Spleen (tissue), 7 donors: ENCODE results near the gene AP1AR.

Source experiments
- POLR2A ChIP-seq, 3 donors: fragments of 450-650 bp; IDR thresholded peaks; one replicate each; pipeline ENCODE4 v1.5.1; 2017; ENCODE audit warnings: antibody characterized with exemption in 3 of 3, mild to moderate bottlenecking in 1 of 3
- TF ChIP-seq, protein P1 (sequence below), 11 experiments: fragments of 200-600 bp in 7 of 11; fragments of 450-650 bp in 4 of 11; sonication (generic) in 4 of 11; IDR thresholded peaks in 8 of 11; conservative IDR thresholded peaks in 3 of 11; 1 replicate in 7 of 11; 2 replicates in 4 of 11; pipeline versions ENCODE4 v1.4.0 to v1.8.0; 2016 to 2021; ENCODE audit warnings: antibody characterized with exemption in 11 of 11, inconsistent platforms in 4 of 11, mild to moderate bottlenecking in 1 of 11
- donor health status: DM: no; HTN: no; CAD: no; lungs with moderate emphysema.
- donor health status: DM: no; HTN: no; CAD: no.
- donor health status: DM: no; HTN: no; CAD: no.

GRCh38 chr4:112201915-112202505, 29.6 kb upstream of the AP1AR start:
- TF ChIP-seq, protein P1, sequence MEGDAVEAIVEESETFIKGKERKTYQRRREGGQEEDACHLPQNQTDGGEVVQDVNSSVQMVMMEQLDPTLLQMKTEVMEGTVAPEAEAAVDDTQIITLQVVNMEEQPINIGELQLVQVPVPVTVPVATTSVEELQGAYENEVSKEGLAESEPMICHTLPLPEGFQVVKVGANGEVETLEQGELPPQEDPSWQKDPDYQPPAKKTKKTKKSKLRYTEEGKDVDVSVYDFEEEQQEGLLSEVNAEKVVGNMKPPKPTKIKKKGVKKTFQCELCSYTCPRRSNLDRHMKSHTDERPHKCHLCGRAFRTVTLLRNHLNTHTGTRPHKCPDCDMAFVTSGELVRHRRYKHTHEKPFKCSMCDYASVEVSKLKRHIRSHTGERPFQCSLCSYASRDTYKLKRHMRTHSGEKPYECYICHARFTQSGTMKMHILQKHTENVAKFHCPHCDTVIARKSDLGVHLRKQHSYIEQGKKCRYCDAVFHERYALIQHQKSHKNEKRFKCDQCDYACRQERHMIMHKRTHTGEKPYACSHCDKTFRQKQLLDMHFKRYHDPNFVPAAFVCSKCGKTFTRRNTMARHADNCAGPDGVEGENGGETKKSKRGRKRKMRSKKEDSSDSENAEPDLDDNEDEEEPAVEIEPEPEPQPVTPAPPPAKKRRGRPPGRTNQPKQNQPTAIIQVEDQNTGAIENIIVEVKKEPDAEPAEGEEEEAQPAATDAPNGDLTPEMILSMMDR (IDR thresholded peaks at IDR 0.05 in 8 of 11, conservative IDR thresholded peaks at IDR 0.05 in 3 of 11): no peak
- no peak for TF ChIP-seq POLR2A (IDR thresholded peaks at IDR 0.05)
